ENCODE data around the gene SVIL. TPM values are rescaled to one million over a fixed set of nuclear protein-coding genes. Genes with fewer than 3 reads are reported as not detected.
"Not testable (repeated sequence)": the region's sequence is repeated elsewhere in the genome, so short reads cannot be mapped to it uniquely, and the experiment has no call there.

The SVIL gene
- polyA plus RNA-seq, 1 experiment = 5.7 TPM

- TF ChIP-seq CTCF (IDR thresholded peaks at IDR 0.05; ENCODE audit: insufficient read depth, low read depth, low read length) = no peak
- ChIA-PET CTCF (interaction anchor here (0.8 to 1.7 kb wide), 5 partner anchors 12 to 85 kb away, joined by 3 to 7 read pairs (median 4); no protein-coding TSS in a partner anchor), POLR2A (no interaction called here)
- Histone ChIP-seq H3K27me3 (ENCODE audit: control insufficient read depth, insufficient read depth, low read length) (no peaks in the 10 kb centered on the region), H3K36me3 (ENCODE audit: control insufficient read depth, insufficient read depth, low read length) (peaks cover 3% of the 10 kb centered on the region), H3K4me3 (ENCODE audit: low read depth, low read length) (no peak overlapping the region)
- DNase-seq (ENCODE audit: low read depth) = no peak
Observed at GRCh38 chr10:29470843-29471543, 163.8 kb downstream of the SVIL start.

GRCh38 chr10:29470355-29470705 is 164.4 kb downstream of the SVIL start:
- TF ChIP-seq CTCF (IDR thresholded peaks at IDR 0.05; ENCODE audit: insufficient read depth, low read depth, low read length) = peak; percentile 44
- no peak for DNase-seq (ENCODE audit: low read depth)
- peaks cover 3% of the 10 kb centered on the region for H3K36me3 ChIP-seq (ENCODE audit: control insufficient read depth, insufficient read depth, low read length)
- ChIA-PET CTCF (interaction anchor here (1.2 to 1.7 kb wide), 3 partner anchors 12 to 84 kb away, joined by 3 to 7 read pairs (median 3); no protein-coding TSS in a partner anchor), POLR2A (no interaction called here)
- H3K27me3 ChIP-seq (ENCODE audit: control insufficient read depth, insufficient read depth, low read length) = no peaks in the 10 kb centered on the region
- H3K4me3 ChIP-seq (ENCODE audit: low read depth, low read length) = no peak overlapping the region

- DNase-seq (ENCODE audit: low read depth) = no peak
- TF ChIP-seq CTCF (IDR thresholded peaks at IDR 0.05; ENCODE audit: insufficient read depth, low read depth, low read length) = no peak
- Histone ChIP-seq H3K27me3 (ENCODE audit: control insufficient read depth, insufficient read depth, low read length) (no peaks in the 10 kb centered on the region), H3K36me3 (ENCODE audit: control insufficient read depth, insufficient read depth, low read length) (peaks cover 3% of the 10 kb centered on the region), H3K4me3 (ENCODE audit: low read depth, low read length) (no peak overlapping the region)
- CTCF ChIA-PET = interaction anchor here (0.9 to 1.4 kb wide), 2 partner anchors 20 to 83 kb away, joined by 3 read pairs; no protein-coding TSS in a partner anchor
- POLR2A ChIA-PET = no interaction called here
Observed at GRCh38 chr10:29469481-29470354, 165.1 kb downstream of the SVIL start.

GRCh38 chr10:29465384-29465783 is 169.4 kb downstream of the SVIL start:
- Histone ChIP-seq H3K27me3 (ENCODE audit: control insufficient read depth, insufficient read depth, low read length) (no peaks in the 10 kb centered on the region), H3K36me3 (ENCODE audit: control insufficient read depth, insufficient read depth, low read length) (peaks cover 4% of the 10 kb centered on the region), H3K4me3 (ENCODE audit: low read depth, low read length) (no peak overlapping the region)
- ChIA-PET POLR2A (interaction anchor here (0.5 kb wide), 1 partner anchor 23 kb away, joined by 3 read pairs; no protein-coding TSS in a partner anchor), CTCF (interaction anchor here (0.6 to 2.4 kb wide), 4 partner anchors 9 to 1125 kb away, joined by 3 to 13 read pairs (median 4); no protein-coding TSS in a partner anchor)
- DNase-seq (ENCODE audit: low read depth) = no peak
- no peak; the same call in 1 of the 2 replicates for TF ChIP-seq CTCF (IDR thresholded peaks at IDR 0.05; ENCODE audit: insufficient read depth, low read depth, low read length)

- not testable (repeated sequence) for H3K36me3 ChIP-seq (ENCODE audit: control insufficient read depth, insufficient read depth, low read length); H3K4me3 ChIP-seq (ENCODE audit: low read depth, low read length); DNase-seq (ENCODE audit: low read depth); H3K27me3 ChIP-seq (ENCODE audit: control insufficient read depth, insufficient read depth, low read length)
- ChIA-PET POLR2A (interaction anchor here (0.5 kb wide), 1 partner anchor 23 kb away, joined by 3 read pairs; no protein-coding TSS in a partner anchor), CTCF (interaction anchor here (0.6 to 2.0 kb wide), 2 partner anchors 9 to 356 kb away, joined by 3 to 5 read pairs; no protein-coding TSS in a partner anchor)
Observed at GRCh38 chr10:29464671-29465171, 170.1 kb downstream of the SVIL start.

Data from BJ (cell line).